Hematopoietic multipotent progenitor cell treated with erythropoietin and hydrocortisone succinate and interleukin-3 and kit ligand, for 6 days (in vitro differentiated cells): ENCODE results near the gene NTM.
"Not testable (repeated sequence)": the region's sequence is repeated elsewhere in the genome, so short reads cannot be mapped to it uniquely, and the experiment has no call there.

Source experiments
- DNase-seq: peaks from one replicate; pipeline ENCODE4 v3.0.0-alpha.2; 2015

Gene NTM

DNA sequence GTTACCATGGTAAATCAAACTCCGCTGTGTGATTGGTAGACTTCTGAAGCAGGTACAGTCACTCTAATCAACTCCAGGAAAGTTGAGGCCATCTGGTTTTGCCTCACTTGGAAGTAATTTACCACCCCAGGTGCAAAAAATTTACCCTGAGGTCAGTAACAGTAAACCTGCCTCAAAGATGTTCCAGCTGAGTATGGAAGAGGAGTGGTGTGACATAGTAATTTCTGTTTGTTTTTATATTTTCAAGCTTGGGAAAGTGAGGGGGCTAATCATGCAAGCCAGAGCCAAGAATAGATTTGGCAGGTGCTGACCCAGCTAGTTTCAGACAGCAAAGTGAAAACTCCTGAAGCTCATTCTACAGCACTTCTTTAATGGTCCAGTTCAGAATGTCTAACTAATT is 691.6 kb downstream of the NTM start:
- DNase-seq: no peak

GRCh38 chr11:132062541-132062940 is 692.1 kb downstream of the NTM start:
- DNase-seq: no peak

GRCh38 chr11:132064987-132065620 is 694.7 kb downstream of the NTM start:
- no peak for DNase-seq

DNA sequence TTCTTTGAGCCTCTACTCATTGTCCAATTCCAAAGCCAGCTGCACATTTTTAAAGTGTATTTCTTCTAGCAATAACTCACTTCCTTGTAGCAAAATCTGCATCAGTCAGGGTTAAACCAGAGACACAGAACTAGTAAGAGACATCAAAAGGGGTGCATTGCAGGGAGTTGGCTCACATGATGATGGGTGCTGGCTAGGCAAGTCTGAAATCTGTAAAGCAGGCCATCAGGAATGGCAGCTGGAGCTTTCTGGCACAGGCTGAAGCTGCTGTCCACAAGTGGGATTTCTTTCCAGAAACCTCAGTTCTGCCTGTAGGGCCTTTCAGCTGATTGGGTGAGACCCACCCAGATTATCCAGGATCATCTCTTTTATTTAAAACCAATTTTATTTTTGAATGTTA is 698.1 kb downstream of the NTM start:
- no peak for DNase-seq

GRCh38 chr11:132069593-132069992 is 699.2 kb downstream of the NTM start:
- not testable (repeated sequence) for DNase-seq

DNA sequence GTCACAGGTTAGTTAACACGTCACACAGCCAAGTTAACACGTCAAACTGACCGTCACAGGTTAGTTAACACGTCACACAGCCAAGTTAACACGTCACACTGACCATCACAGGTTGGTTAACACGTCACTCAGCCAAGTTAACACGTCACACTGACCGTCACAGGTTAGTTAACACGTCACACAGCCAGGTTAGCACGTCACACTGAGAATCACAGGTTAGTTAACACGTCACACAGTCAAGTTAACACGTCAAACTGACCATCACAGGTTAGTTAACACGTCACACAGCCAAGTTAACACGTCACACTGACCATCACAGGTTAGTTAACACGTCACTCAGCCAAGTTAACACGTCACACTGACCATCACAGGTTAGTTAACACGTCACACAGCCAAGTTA is 700.5 kb downstream of the NTM start:
- not testable (repeated sequence) for DNase-seq

DNA sequence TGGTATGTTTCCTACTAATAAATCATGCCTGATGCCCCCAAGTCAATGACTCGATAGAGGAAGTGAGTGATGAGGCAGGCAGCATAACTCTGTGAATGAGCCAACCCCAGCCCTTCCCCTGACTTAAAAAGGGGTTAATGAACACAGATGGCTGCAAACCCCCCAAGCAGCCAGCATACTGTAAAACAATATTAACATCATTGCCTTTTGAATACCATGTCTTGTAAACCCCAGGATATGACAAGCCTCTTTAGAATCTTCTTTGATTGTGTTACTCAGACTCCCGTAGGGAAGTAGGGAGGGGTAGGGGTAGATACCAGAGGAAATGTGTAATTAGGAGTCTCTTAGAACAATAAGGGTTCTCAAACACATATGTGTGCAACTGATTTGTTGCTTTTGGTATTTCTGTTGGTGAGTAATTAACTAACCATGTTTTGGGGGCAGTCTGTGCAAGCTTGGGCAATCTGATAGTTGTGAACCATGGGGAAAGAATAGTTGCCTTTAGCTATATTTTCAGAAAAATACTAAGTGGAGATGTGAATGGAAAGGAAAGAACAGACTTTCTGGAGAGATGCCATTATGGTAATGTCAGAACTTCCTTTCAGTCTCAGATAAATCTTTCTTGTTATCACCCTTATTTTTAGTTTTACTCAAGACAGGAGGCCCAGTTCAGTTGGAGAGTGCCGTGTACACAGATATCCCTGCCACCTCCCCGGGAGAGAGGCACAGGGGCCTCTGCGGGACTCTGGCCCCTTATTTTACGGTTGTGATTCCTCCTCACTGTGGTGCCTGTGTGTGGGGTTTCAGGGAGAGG is 701.8 kb downstream of the NTM start:
- no peak for DNase-seq

DNA sequence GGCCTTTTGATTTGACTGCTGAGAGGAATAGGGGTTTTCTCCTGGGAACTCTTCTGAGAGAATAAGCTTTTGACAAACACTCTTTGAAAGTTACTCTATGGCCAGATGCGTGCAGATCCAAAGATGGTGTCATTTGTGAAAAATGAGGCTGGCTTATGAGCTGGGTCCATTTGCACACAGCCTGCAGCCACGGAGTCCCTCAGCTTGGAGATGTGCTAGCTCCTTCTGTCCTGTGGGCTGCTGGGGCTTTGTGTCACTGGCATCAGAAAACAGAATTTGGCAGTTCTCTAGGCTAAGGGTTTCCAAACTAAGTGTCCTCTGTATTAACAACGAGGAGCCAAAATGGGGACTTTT is 702.4 kb downstream of the NTM start:
- DNase-seq: no peak

DNA sequence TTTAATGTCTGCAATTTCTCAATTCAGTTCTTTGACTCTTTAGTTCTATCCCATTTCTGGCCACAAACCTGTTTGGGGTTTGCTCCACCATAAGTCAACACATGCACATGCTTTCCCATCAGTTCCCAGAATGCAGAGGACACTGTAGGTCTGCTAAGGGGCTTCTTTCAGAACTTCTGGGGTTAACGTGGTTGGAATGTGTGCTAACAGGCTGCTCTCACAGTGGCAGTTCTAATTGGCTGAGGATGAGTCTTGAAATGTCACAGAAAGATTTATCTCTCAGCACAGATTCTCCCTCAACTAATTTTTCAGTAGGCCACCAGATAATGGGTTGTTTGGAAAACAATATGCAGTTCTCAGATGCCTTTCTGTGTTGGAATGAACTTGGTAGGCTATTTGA is 703.4 kb downstream of the NTM start:
- DNase-seq: no peak

DNA sequence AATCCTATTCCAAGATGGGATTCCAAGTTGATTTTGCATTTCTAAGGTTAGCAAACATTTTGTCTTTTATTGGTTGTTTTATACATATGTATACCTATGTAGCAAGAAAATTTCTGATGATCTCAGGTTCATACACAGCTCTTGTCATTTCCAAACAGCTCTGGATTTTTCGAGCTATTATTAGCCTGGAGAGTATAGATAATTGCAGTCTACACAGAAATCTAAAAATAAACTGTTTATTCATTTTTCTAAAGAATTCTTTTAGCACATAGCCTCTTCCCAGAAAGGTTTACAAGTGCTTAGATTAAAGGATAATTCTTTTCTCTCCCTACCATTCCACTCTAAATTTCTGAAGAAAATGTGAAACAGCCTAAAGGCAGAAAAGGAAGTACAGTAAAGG is 705.0 kb downstream of the NTM start:
- no peak for DNase-seq

DNA sequence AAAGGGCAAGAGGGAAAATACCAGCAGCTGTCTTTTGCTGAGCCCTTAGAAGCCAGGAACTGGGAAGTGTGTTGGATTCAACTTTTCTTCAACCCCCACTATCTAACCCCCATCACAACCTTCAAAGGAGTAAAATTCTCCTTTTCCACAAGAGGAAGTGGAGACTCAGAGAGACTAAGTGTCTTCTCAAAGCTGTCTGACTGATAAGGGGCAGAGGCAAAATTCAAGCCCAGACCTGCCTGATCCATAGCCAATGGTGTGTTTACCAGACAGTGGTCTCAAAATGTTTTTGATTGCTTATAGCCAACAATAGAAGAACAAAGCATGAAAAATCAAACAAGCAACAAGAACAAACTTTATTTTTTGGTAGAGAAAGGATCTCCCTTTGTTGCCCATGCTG is 707.0 kb downstream of the NTM start:
- no peak for DNase-seq

- no peak for DNase-seq
Observed at GRCh38 chr11:132078264-132079076, 708.1 kb downstream of the NTM start.

DNA sequence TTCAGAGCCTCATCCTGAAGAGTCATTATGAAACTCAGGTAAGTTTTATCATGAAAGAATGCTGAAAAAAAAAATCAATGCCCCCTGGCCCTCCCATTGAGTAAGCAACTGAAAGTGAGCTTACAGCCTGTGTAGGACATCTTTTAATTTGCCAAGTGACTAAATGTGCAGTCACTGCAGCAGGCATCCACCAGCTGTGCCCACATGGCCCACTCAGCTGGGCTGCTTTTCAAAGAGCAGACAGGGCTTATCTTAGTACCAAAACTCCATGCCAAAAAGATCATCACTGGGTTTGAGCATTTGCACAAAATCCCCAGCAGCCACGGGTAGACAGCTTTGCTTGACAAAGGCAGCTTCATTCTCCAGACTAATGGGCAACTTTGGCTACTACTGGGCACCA is 709.7 kb downstream of the NTM start:
- DNase-seq: no peak

DNA sequence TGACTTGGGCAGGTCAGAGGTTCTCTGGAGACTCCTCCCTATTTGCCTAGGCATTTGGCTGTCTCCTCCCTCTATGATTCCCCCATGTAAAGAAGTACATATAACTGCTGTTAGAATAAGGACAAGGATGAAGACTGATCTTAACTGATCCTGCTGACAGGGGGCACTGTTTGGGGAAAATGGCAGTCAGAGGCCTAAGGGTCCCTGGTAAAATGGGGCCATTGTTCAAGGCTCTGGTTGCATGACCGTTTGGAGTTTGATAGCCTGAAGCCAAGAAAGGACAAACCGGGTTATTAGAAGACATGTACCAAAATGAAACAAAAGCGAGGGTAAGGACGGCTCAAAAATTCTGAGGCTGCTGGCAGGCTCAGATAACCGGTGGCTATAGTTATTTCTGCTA is 712.2 kb downstream of the NTM start:
- no peak for DNase-seq

- no peak for DNase-seq
Observed at GRCh38 chr11:132084433-132084832, 714.0 kb downstream of the NTM start.

- DNase-seq: no peak
Observed at GRCh38 chr11:132087148-132087547, 716.7 kb downstream of the NTM start.

DNA sequence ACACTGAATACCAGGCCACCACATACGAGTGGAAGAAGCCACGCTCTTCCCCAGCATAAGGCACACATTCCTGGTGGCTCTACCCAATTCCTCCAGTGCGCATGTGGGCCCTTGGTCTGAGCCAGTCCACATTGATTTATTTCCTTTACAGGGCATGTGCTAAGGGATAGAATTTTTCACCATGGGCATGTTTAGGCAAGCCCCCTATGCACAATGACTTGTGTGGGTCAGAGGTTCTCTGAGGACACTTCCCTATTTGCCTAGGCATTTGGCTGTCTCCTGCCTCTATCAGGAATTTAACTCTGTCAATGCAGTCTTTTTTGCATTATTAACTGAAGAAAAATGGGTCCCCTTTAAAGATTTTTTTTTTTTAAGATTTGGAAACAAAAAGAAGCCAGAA is 718.1 kb downstream of the NTM start:
- no peak for DNase-seq

GRCh38 chr11:132093536-132094259 is 723.3 kb downstream of the NTM start:
- no peak for DNase-seq

DNA sequence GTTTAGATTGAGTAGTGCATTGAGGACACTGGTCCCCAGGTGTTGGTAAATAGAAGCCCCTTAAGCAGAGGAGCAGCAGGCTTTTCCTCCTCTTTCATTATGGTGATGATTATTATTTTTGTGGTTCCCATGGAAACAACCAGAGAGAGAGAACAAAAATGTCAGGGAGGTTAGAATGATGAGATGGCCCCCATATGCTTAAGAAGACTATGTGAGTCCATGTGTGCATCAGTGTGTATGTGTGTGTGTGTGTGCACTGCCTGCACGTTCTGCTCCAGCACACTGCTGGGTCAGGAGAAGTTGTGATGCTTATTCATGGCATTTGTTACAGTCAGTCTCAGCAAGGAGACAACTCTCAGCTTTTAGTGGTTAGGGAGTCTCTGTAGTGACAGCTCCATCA is 724.2 kb downstream of the NTM start:
- no peak for DNase-seq

GRCh38 chr11:132095230-132096131 is 725.1 kb downstream of the NTM start:
- no peak for DNase-seq

- no peak for DNase-seq
Observed at GRCh38 chr11:132096132-132096825, 725.9 kb downstream of the NTM start.

- DNase-seq: peak; percentile 28
Observed at GRCh38 chr11:132099692-132100091, 729.3 kb downstream of the NTM start.
